Activated T-cell treated with anti-CD3 and anti-CD28 coated beads, Interleukin-2, amount 50 U/mL, for 24 hours (primary cell): Measurements from ENCODE around the gene CAMSAP2.
A peak's percentile ranks its signal among the peaks of the same experiment; 100 is the strongest.

Experiments used
- DNase-seq: peaks from one replicate; pipeline ENCODE4 v3.0.0-alpha.2; 2020
- H3K27ac Mint-ChIP-seq: 2 replicates; pipeline ENCODE4 v1.8.0; 2020; ENCODE audit warnings: mild to moderate bottlenecking, mixed read lengths
- H3K27me3 Mint-ChIP-seq: 2 replicates; pipeline ENCODE4 v1.8.0; 2020; ENCODE audit warnings: mixed read lengths
- H3K36me3 Mint-ChIP-seq: 2 replicates; pipeline ENCODE4 v1.8.0; 2020; ENCODE audit warnings: low read depth, mixed read lengths
- H3K4me1 Mint-ChIP-seq: 2 replicates; pipeline ENCODE4 v1.8.0; 2020; ENCODE audit warnings: low read depth, mixed read lengths
- H3K4me3 Mint-ChIP-seq: 2 replicates; pipeline ENCODE4 v1.8.0; 2020; ENCODE audit warnings: mild to moderate bottlenecking, moderate library complexity, mixed read lengths
- H3K9me3 Mint-ChIP-seq: 2 replicates; pipeline ENCODE4 v1.8.0; 2020; ENCODE audit warnings: mixed read lengths

The CAMSAP2 gene, protein sequence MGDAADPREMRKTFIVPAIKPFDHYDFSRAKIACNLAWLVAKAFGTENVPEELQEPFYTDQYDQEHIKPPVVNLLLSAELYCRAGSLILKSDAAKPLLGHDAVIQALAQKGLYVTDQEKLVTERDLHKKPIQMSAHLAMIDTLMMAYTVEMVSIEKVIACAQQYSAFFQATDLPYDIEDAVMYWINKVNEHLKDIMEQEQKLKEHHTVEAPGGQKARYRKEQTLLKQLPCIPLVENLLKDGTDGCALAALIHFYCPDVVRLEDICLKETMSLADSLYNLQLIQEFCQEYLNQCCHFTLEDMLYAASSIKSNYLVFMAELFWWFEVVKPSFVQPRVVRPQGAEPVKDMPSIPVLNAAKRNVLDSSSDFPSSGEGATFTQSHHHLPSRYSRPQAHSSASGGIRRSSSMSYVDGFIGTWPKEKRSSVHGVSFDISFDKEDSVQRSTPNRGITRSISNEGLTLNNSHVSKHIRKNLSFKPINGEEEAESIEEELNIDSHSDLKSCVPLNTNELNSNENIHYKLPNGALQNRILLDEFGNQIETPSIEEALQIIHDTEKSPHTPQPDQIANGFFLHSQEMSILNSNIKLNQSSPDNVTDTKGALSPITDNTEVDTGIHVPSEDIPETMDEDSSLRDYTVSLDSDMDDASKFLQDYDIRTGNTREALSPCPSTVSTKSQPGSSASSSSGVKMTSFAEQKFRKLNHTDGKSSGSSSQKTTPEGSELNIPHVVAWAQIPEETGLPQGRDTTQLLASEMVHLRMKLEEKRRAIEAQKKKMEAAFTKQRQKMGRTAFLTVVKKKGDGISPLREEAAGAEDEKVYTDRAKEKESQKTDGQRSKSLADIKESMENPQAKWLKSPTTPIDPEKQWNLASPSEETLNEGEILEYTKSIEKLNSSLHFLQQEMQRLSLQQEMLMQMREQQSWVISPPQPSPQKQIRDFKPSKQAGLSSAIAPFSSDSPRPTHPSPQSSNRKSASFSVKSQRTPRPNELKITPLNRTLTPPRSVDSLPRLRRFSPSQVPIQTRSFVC (N-terminal part only)

DNA sequence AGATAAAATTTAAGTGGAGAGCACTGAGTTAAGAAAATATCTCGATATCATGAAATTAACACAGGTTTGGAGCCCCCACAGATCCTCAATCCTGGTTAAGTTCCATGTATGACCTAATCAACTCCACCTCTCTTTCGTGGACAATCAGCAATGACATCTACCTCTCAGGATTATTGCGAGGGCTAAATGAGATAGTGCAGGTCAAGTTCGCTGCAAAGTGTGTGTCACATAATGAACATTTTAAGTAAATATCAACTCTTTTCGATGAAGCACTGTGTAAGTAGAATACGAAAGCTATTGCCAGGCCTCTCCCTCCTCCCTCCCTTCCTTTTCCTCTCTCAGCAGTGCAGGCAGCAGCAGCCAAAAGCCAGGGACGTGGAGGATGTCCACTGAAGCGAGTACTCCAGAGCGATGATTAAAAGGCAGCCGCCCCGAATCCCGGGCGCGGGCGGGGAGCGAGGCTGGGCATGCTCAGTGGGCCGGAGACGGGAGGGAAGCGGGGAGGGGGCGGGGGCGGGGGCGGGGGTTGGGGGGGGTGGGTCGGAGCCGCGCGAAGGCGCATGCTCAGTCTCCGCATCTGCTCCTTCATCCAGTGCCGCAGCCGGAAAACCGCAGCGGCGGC lies at the start of gene CAMSAP2:
TSS of gene CAMSAP2 (plus strand) at position 567 of the 622 bp plus-strand sequence. CDS start 935 bp downstream, outside the sequence.
- H3K27ac Mint-ChIP-seq: peak within 1 kb of the TSS; percentile 95
- H3K4me3 Mint-ChIP-seq: peak within 1 kb of the TSS; percentile 94
- H3K9me3 Mint-ChIP-seq: no peaks in the 10 kb centered on the region
- H3K36me3 Mint-ChIP-seq: peaks cover 3% of the 10 kb centered on the region
- H3K4me1 Mint-ChIP-seq: peaks cover 47% of the 10 kb centered on the region
- H3K27me3 Mint-ChIP-seq: peaks cover 9% of the 10 kb centered on the region
- no peak for DNase-seq

DNA sequence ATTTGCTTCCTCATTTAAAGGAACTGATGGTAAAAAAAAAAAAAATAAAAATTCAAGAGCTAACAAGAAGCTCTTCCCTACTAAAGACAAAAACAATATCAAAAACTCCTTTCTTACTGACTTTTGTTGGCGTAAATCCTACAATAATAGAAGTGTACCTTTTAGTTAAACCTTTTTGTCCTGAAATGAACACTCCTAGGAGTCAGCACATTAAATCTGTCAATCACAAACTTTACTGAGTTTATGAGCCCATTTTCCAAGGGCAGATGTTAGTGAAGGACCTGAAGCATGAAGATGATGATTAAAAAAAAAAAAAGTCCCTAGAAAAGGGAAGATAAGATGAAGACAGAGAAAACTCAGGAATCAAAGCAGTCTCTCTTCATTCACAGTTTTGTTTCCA lies 46.4 kb upstream of the CAMSAP2 start:
- no peaks in the 10 kb centered on the region for H3K36me3 Mint-ChIP-seq
- H3K27me3 Mint-ChIP-seq: peaks cover 7% of the 10 kb centered on the region
- H3K9me3 Mint-ChIP-seq: no peaks in the 10 kb centered on the region
- DNase-seq: no peak
- H3K4me3 Mint-ChIP-seq: no peak overlapping the region
- no peaks in the 10 kb centered on the region for H3K4me1 Mint-ChIP-seq
- no peak overlapping the region for H3K27ac Mint-ChIP-seq

DNA sequence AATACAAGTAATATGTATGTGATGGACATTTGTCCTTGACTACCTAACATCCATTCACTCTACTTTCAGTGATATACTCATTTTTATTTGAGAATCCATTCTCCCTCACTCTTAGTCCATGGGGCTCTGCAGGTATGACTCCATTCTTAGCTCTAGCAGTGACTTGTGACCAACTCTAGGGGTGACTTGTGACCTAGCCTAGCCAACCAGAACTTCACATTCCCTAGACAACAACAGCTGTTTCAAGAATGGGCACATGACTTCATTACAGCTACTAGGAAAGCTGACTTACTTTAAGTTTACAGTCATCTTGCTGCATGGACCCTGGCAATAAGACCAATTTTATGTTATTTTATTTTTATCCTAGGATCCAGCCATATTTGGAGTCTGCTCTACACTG lies 45.4 kb upstream of the CAMSAP2 start:
- H3K27me3 Mint-ChIP-seq: peaks cover 6% of the 10 kb centered on the region
- no peak overlapping the region for H3K27ac Mint-ChIP-seq
- H3K4me1 Mint-ChIP-seq: no peaks in the 10 kb centered on the region
- H3K36me3 Mint-ChIP-seq: no peaks in the 10 kb centered on the region
- H3K9me3 Mint-ChIP-seq: no peaks in the 10 kb centered on the region
- no peak overlapping the region for H3K4me3 Mint-ChIP-seq
- DNase-seq: no peak

DNA sequence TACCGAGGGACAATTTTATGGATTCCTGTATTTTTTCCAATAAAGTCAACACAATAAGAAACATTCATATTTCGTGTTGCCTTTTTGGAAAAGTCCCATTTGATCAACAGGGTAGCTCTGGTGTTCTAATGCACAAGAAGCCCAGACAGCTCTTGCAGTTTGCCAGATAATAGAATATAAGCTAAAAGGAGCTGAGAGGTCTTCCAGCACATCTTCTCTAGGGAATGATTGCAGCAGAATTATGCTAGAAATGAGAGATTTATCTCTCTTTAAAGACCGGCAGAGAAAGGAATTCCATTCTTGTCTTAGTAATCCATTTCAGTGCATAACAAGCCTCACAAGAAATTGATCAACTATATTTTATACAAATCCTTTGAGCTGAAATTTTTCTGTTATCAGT lies 44.0 kb upstream of the CAMSAP2 start:
- Mint-ChIP-seq H3K4me1 (no peaks in the 10 kb centered on the region), H3K27me3 (peaks cover 4% of the 10 kb centered on the region), H3K9me3 (no peaks in the 10 kb centered on the region), H3K27ac (no peak overlapping the region), H3K36me3 (no peaks in the 10 kb centered on the region), H3K4me3 (no peak overlapping the region)
- DNase-seq: no peak

GRCh38 chr1:200699871-200700270 lies 38.8 kb upstream of the CAMSAP2 start:
- no peak for DNase-seq
- Mint-ChIP-seq H3K27me3 (peaks cover 4% of the 10 kb centered on the region), H3K36me3 (no peaks in the 10 kb centered on the region), H3K27ac (no peak overlapping the region), H3K4me1 (no peaks in the 10 kb centered on the region), H3K4me3 (no peak overlapping the region), H3K9me3 (no peaks in the 10 kb centered on the region)

DNA sequence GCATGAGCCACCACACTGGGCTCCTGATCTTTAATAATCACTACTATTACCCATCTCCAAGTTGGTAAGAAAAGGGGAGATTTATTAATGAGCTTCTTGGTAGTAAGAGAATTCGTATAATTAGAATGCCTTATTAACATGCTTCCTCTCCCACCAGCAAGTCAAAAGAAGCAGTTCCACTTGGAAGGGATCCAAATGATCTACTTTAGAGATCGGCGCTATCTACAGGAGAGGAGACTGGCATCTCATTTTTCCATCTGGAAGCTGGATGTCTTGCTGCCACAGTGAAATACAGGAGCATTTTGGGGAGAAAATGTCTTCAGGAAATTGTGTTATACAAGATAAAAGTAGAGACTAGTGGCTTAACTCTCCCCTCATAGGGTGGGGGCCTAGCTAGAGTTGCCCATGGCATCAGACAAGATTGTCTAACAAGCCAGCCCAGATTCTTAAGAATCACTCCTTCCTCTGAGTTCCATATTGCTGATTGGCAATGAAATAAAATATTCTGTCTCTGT lies 33.6 kb upstream of the CAMSAP2 start:
- H3K4me3 Mint-ChIP-seq: no peak overlapping the region
- H3K27me3 Mint-ChIP-seq: no peaks in the 10 kb centered on the region
- H3K36me3 Mint-ChIP-seq: no peaks in the 10 kb centered on the region
- no peaks in the 10 kb centered on the region for H3K9me3 Mint-ChIP-seq
- DNase-seq: no peak
- no peak overlapping the region for H3K27ac Mint-ChIP-seq
- no peaks in the 10 kb centered on the region for H3K4me1 Mint-ChIP-seq

GRCh38 chr1:200706111-200706814 lies 32.4 kb upstream of the CAMSAP2 start:
- no peaks in the 10 kb centered on the region for H3K4me1 Mint-ChIP-seq
- no peak overlapping the region for H3K27ac Mint-ChIP-seq
- H3K27me3 Mint-ChIP-seq: no peaks in the 10 kb centered on the region
- H3K36me3 Mint-ChIP-seq: no peaks in the 10 kb centered on the region
- DNase-seq: no peak
- no peaks in the 10 kb centered on the region for H3K9me3 Mint-ChIP-seq
- no peak overlapping the region for H3K4me3 Mint-ChIP-seq

- no peaks in the 10 kb centered on the region for H3K36me3 Mint-ChIP-seq
- H3K4me1 Mint-ChIP-seq: no peaks in the 10 kb centered on the region
- H3K27ac Mint-ChIP-seq: no peak overlapping the region
- H3K9me3 Mint-ChIP-seq: no peaks in the 10 kb centered on the region
- H3K4me3 Mint-ChIP-seq: no peak overlapping the region
- DNase-seq: no peak
- no peaks in the 10 kb centered on the region for H3K27me3 Mint-ChIP-seq
Observed at GRCh38 chr1:200707116-200707515, 31.6 kb upstream of the CAMSAP2 start.

DNA sequence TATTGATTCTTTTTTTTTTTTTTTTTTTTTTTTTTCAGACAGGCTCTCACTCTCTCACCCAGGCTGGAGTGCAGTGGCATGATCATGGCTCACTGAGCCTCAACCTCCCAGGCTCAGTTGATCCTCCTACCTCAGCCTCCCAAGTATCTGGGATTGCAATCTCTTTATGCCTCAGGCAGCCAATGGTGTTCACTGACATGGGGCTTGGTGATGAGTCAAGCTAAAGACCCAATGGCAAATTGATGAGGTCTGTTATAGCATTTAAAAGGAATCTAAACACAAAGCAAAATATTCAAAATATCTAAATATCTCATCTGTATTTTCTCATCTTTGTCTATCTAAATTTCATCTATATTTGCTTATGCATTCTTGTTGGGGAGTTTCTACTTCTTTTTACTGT lies 30.5 kb upstream of the CAMSAP2 start:
- Mint-ChIP-seq H3K27ac (no peak overlapping the region), H3K9me3 (no peaks in the 10 kb centered on the region), H3K4me3 (no peak overlapping the region), H3K4me1 (no peaks in the 10 kb centered on the region), H3K27me3 (no peaks in the 10 kb centered on the region), H3K36me3 (no peaks in the 10 kb centered on the region)
- DNase-seq: no peak

DNA sequence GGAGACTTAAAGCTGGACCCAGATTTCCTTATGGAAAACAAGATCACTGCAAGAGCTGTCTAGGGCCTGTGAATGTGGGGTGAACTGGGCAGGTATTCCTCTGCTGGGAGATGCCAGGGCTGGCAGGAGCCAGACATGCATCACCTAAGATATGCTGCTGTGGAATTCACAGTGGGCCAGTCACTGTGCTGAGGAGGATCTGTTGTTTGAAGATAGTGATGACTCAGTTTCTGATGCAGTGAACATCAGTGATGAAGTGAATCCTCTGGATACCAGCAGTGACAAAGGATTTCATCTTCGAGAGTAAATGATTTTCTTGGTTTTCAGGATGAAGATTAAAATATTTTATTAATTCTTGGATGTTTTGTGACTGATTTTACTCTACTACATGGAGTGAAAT lies 29.9 kb upstream of the CAMSAP2 start:
- Mint-ChIP-seq H3K4me1 (no peaks in the 10 kb centered on the region), H3K9me3 (no peaks in the 10 kb centered on the region), H3K36me3 (no peaks in the 10 kb centered on the region), H3K4me3 (no peak overlapping the region), H3K27me3 (no peaks in the 10 kb centered on the region), H3K27ac (no peak overlapping the region)
- DNase-seq: no peak

- no peaks in the 10 kb centered on the region for H3K9me3 Mint-ChIP-seq
- no peaks in the 10 kb centered on the region for H3K36me3 Mint-ChIP-seq
- no peak overlapping the region for H3K27ac Mint-ChIP-seq
- H3K27me3 Mint-ChIP-seq: no peaks in the 10 kb centered on the region
- H3K4me3 Mint-ChIP-seq: no peak overlapping the region
- no peaks in the 10 kb centered on the region for H3K4me1 Mint-ChIP-seq
- no peak for DNase-seq
Observed at GRCh38 chr1:200710166-200710565, 28.5 kb upstream of the CAMSAP2 start.

DNA sequence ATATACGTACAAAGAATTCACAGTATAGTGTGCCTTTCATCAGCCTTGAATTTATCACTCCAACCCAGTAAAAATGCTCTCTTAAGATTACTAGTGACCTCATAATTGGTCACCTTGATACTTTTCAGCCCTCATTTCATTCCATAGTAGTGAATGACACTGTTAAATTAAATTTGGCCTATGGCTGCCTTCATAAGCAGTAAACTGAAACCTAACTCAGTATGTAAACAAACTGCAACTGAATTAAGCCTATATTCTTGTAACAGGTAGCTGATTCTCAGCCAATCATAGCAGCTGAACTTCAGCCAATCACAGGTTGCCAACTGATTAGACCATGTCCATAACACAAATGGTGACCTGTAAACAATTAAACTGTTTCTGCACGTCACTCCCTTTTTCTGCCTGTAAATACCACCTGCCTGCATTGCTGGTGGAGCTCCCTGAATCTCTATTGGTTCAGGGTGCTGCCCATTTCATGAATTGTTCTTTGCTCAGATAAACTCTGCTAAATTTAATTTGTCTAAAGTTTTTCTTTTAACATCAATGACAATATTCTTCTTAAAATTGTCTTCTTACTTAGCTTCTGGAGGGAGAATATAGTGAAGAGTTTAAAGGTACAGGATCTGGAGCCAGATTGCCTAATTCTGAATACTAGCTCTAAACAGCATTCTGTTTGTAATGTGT lies 24.0 kb upstream of the CAMSAP2 start:
- H3K4me3 Mint-ChIP-seq: no peak overlapping the region
- H3K9me3 Mint-ChIP-seq: no peaks in the 10 kb centered on the region
- peaks cover 10% of the 10 kb centered on the region for H3K27me3 Mint-ChIP-seq
- no peaks in the 10 kb centered on the region for H3K4me1 Mint-ChIP-seq
- no peak overlapping the region for H3K27ac Mint-ChIP-seq
- no peak for DNase-seq
- H3K36me3 Mint-ChIP-seq: no peaks in the 10 kb centered on the region

DNA sequence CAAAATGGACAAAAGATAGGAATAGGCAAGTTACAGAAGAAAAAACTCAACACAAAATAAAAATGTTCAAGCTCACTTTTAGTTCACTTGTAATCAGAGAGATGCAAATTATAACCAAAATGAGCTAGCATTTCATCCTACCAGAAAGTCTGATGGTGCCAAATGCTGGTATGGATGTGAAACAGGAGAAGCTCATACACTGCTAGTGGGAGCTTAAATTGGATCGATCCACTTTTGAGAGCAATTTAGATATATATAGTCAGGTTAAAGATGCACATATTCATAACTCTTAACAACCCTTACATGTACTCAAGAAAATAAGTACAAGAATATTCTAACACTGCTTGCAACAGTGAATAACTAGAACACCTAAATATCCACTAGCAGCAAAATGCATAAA lies 18.5 kb upstream of the CAMSAP2 start:
- Mint-ChIP-seq H3K27me3 (peaks cover 10% of the 10 kb centered on the region), H3K27ac (no peak overlapping the region), H3K4me3 (no peak overlapping the region), H3K9me3 (no peaks in the 10 kb centered on the region), H3K4me1 (no peaks in the 10 kb centered on the region), H3K36me3 (no peaks in the 10 kb centered on the region)
- no peak for DNase-seq
